Mesothelial cell of epicardium (in vitro differentiated cells): ENCODE measurements around the gene FBXO7. TPM values are rescaled to one million over a fixed set of nuclear protein-coding genes. Genes with fewer than 3 reads are reported as not detected.

Experiments
- DNase-seq, 2 experiments: peaks; one replicate each; pipeline ENCODE4 v3.0.0; 2021; ENCODE audit warnings: low spot score in 2 of 2; ENCODE audit not compliant: unreplicated experiment in 2 of 2
- H3K27ac Mint-ChIP-seq: 2 replicates; pipeline ENCODE4 v1.8.0; 2021; ENCODE audit warnings: mixed read lengths
- H3K27me3 Mint-ChIP-seq: 2 replicates; pipeline ENCODE4 v1.8.0; 2021; ENCODE audit warnings: low read depth, mixed read lengths
- H3K36me3 Mint-ChIP-seq: 2 replicates; pipeline ENCODE4 v1.8.0; 2021; ENCODE audit warnings: mixed read lengths
- H3K4me1 Mint-ChIP-seq: 2 replicates; pipeline ENCODE4 v1.8.0; 2021; ENCODE audit warnings: mixed read lengths
- H3K4me3 Mint-ChIP-seq: 2 replicates; pipeline ENCODE4 v1.8.0; 2021; ENCODE audit warnings: mild to moderate bottlenecking, moderate library complexity, mixed read lengths
- H3K9me3 Mint-ChIP-seq: 2 replicates; pipeline ENCODE4 v1.8.0; 2021; ENCODE audit warnings: mixed read lengths
- total RNA-seq: library from RNA; stranded (reverse); gene quantifications from 3 replicates; pipeline ENCODE4 v1.2.1, GENCODE V29; 2021
- TF ChIP-seq, protein P1 (sequence below): fragments of 200-600 bp; sonication (generic); IDR thresholded peaks from one replicate; pipeline ENCODE4 v1.5.0; 2021; ENCODE audit warnings: antibody characterized with exemption; ENCODE audit not compliant: unreplicated experiment

Gene FBXO7
- total RNA-seq, 1 donor from 2014 or later: 86.7 TPM

DNA sequence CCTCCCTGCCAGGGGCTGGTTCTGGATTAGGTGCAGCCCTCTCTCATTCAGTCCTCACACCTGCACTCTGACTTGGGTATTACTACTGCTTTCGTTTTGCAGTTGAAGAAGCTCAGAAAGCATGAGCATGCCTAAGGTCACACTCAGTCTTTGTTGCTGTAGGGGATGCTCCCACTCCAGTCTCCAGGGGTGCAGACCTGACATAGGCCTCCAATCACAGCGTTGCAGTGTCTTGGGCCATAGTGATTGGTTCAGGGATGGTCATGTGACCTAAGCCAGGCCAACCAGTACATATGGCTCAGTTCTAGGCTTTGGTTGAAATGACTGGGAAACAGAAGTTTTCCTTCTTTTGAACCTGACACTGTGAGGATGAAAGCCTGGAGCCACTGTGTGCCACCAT, 61.7 kb downstream of the FBXO7 start:
- H3K4me3 Mint-ChIP-seq: no peak overlapping the region

DNA sequence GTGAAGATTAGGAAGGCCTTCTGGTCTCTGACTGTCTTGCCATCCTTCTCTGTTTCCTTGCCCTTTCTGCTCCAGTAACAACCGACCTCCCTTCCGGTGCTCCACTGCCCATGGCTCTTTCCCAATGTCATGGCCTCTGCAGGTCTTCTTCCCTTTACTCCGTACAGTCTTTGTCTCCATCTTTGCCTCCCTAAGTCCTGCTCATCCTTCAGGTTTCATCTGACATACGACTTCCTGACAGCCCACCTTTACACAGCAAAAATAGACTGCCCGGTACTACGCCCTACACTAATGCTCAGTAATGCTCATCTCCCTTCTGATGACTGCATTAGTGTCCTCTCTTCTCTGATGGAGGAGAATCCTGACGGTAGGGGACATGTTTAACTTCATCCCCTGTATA, 63.9 kb downstream of the FBXO7 start:
- Mint-ChIP-seq H3K27me3 (peaks cover 4% of the 10 kb centered on the region), H3K27ac (no peak overlapping the region), H3K36me3 (no peaks in the 10 kb centered on the region), H3K9me3 (peaks cover 5% of the 10 kb centered on the region), H3K4me3 (no peak overlapping the region), H3K4me1 (peaks cover 22% of the 10 kb centered on the region)
- TF ChIP-seq, protein P1, sequence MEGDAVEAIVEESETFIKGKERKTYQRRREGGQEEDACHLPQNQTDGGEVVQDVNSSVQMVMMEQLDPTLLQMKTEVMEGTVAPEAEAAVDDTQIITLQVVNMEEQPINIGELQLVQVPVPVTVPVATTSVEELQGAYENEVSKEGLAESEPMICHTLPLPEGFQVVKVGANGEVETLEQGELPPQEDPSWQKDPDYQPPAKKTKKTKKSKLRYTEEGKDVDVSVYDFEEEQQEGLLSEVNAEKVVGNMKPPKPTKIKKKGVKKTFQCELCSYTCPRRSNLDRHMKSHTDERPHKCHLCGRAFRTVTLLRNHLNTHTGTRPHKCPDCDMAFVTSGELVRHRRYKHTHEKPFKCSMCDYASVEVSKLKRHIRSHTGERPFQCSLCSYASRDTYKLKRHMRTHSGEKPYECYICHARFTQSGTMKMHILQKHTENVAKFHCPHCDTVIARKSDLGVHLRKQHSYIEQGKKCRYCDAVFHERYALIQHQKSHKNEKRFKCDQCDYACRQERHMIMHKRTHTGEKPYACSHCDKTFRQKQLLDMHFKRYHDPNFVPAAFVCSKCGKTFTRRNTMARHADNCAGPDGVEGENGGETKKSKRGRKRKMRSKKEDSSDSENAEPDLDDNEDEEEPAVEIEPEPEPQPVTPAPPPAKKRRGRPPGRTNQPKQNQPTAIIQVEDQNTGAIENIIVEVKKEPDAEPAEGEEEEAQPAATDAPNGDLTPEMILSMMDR: no peak
- DNase-seq: no peak

More for the DNA sequence above, 61.7 kb downstream of the FBXO7 start:
- Mint-ChIP-seq H3K27me3 (peaks cover 4% of the 10 kb centered on the region), H3K27ac (no peak overlapping the region), H3K9me3 (peaks cover 5% of the 10 kb centered on the region), H3K36me3 (no peaks in the 10 kb centered on the region), H3K4me1 (peaks cover 36% of the 10 kb centered on the region)
- no peak for DNase-seq
- TF ChIP-seq, protein P1: no peak

DNA sequence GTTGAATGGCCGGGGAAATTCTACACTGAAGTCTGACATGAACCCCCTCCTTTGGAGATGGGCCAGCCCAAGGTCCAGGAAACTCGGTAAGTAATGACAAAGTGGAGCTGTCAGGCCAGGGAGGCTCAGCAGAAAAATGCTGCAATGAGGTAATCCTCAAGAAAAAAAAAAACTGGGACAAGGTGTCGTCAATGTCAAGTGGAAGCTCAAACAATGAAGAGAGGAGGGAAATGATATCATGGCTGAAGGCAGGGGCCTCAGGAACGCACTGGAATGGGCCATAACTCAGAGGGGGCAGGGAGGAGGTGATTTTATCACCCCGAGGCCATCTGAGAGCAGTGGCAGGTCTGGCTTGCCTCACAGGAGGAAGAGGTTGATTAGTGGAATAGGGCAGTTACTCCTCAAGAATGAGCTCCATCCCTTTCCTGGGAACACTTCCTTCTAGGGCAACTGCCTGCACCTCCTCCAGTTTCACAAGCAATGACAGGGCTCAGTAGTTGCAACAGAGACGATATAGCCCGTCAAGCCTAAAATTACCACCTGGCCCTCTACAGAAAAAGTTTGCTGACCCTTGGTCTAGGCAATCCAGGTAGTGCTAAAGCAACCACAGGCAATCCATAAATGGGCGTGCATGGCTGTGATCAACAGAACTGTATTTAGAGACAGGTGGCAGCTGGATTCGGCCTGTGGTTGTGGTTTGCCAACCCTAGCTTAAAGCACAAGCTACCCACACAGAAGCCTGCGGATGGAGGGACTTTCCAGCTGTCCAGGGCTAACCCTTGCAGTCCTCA, 65.2 kb downstream of the FBXO7 start:
- no peaks in the 10 kb centered on the region for H3K36me3 Mint-ChIP-seq
- peak in 1 of 2 experiments; percentile 50 for DNase-seq
- H3K9me3 Mint-ChIP-seq: peaks cover 5% of the 10 kb centered on the region
- H3K27ac Mint-ChIP-seq: peak overlapping the region; percentile 36
- peaks cover 16% of the 10 kb centered on the region for H3K4me1 Mint-ChIP-seq
- TF ChIP-seq, protein P1: no peak
- no peak overlapping the region for H3K4me3 Mint-ChIP-seq
- no peaks in the 10 kb centered on the region for H3K27me3 Mint-ChIP-seq

DNA sequence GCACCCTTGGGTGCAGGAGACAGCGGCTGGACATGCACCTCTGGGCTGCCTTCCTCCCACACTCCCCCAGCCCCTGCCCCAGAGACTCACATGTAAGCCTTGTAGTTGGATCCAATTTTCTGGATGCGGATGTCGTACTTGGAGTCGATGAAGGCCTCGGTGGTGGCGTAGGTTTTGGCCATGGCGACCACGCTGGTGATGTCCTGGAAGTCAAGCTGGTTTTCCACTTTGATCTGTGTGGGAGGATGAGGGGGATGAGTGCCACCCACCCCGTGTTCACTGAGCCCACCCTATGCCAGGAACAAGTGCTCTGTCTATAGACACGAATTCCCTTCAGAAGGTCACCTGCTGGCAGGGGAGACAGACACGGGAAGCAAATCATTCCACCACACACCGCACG, 66.9 kb downstream of the FBXO7 start:
- no peaks in the 10 kb centered on the region for H3K27me3 Mint-ChIP-seq
- no peak overlapping the region for H3K4me3 Mint-ChIP-seq
- peaks cover 5% of the 10 kb centered on the region for H3K9me3 Mint-ChIP-seq
- no peak overlapping the region for H3K27ac Mint-ChIP-seq
- peaks cover 15% of the 10 kb centered on the region for H3K4me1 Mint-ChIP-seq
- TF ChIP-seq, protein P1: no peak
- DNase-seq: no peak
- H3K36me3 Mint-ChIP-seq: no peaks in the 10 kb centered on the region

DNA sequence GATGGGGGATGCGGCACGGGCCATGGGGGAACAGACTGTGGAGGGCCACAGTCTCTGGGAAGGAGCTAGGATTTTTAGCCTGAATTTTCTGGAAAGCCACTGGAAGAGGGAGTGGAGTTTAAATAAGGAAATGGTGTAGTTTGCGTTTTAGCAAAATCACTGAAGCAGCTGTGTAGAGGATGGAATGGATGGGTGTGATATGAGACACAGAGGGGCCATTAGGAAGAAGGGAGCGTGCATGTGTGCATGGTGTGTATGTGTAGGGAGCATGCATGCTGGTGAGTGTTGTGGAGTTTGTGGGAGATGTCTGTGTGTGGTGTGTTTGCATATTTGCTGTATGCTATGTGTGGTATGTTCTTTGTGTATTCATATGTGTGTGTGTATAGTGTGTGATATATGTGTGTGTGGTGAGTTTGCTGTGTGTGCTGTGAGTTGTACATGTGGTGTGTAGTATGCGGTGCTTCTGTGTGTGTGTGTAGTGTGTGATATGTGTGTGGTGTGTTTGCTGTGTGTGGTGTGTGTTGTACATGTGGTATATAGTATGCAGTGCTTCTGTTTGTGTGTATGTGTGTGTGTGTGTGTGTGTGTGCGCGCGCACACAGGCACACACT, 67.6 kb downstream of the FBXO7 start:
- H3K4me1 Mint-ChIP-seq: peaks cover 17% of the 10 kb centered on the region
- H3K4me3 Mint-ChIP-seq: no peak overlapping the region
- peaks cover 5% of the 10 kb centered on the region for H3K9me3 Mint-ChIP-seq
- H3K27me3 Mint-ChIP-seq: peaks cover under 1% of the 10 kb centered on the region
- TF ChIP-seq, protein P1: no peak
- no peak for DNase-seq
- H3K27ac Mint-ChIP-seq: no peak overlapping the region
- no peaks in the 10 kb centered on the region for H3K36me3 Mint-ChIP-seq
